ENCODE data around the gene DHRSX. TPM values are rescaled to one million over a fixed set of nuclear protein-coding genes. Genes with fewer than 3 reads are reported as not detected.
"Not testable (repeated sequence)": the region's sequence is repeated elsewhere in the genome, so short reads cannot be mapped to it uniquely, and the experiment has no call there.

Gene DHRSX
- total RNA-seq, 1 experiment from 2014 or later, result 17.8 TPM

- DNase-seq (ENCODE audit: low read depth, low spot score), result no peak
- in situ Hi-C loops (cut with HindIII; ENCODE audit: low pct_unique_long_range_greater_than_20kb, low sequenced_read_pairs), result no loop called here
These were observed 102.6 kb downstream of the DHRSX start for GRCh38 chrX:2398064-2398656.

DNA sequence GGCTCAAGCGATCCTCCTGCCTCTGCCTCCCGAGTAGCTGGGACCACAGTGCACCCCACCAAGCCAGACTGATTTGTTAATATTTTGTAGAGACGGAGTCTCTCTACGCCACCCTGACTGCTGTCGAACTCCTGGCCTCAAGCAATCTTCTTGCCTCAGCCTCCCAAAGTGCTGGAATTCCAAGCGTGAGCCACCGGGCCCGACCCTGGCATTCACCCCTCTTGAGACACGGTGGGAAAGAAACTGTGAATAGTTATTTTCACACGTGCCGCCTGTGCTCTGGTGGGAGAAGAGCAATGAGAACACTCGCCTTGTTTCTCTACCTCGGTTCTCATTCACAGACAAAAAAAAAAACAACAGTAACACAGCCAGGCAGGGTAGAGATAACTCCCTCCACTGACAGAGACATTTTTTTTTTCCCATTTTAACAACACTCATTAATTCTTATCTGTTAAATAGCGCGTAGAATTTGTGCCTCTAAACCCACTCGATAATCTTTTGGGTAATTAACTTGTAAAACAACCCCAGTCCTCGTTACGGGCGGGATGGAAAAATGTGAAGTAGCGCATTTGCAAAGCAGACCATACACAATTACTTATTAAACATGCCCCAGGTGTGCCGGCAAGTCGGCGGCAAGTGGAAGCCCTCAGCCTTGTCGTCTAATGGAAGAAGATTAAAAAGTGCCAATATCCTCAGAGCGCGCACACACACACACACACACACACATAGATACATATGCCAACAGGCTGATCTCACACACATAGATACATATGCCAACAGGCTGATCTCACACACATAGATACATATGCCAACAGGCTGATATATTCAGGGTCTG lies 103.3 kb downstream of the DHRSX start:
- in situ Hi-C loops (cut with HindIII; ENCODE audit: low pct_unique_long_range_greater_than_20kb, low sequenced_read_pairs), result no loop called here
- DNase-seq (ENCODE audit: low read depth, low spot score), result no peak

DNA sequence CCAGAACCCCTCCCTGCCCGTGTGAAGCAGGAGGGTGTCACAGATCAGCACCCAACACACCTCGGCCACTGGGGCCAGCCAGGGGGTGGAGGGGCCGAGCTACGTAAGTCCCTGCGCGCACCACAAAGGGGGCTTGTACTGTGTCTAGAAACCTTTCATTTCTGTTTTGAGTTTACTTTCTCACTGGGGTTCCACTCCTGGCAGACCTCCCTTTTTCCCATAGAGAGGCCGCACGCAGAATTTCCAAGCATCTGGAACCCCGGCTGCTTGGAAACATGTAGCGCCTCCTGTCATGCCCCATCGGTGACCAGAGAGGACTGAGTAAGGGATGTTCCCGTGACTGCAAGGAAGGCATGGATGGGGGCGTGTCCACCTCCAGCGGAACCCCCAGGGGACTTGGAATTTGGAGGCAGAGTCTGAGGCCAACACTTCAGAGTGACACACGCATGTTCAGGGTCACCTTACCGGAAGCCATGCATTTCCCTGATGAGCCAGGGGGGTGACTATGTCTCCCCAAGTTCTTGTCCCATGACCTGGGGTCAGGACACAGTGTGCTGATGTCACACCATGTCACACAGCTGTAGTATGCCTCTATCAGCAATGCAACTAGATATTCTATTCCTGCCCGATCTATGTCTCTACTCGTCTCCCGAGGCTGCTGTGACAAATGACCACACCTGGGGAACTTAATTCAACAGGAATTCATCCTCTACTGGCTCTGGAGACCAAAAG lies 105.3 kb downstream of the DHRSX start:
- no peak for DNase-seq (ENCODE audit: low read depth, low spot score)
- in situ Hi-C loops (cut with HindIII; ENCODE audit: low pct_unique_long_range_greater_than_20kb, low sequenced_read_pairs), result no loop called here

DNA sequence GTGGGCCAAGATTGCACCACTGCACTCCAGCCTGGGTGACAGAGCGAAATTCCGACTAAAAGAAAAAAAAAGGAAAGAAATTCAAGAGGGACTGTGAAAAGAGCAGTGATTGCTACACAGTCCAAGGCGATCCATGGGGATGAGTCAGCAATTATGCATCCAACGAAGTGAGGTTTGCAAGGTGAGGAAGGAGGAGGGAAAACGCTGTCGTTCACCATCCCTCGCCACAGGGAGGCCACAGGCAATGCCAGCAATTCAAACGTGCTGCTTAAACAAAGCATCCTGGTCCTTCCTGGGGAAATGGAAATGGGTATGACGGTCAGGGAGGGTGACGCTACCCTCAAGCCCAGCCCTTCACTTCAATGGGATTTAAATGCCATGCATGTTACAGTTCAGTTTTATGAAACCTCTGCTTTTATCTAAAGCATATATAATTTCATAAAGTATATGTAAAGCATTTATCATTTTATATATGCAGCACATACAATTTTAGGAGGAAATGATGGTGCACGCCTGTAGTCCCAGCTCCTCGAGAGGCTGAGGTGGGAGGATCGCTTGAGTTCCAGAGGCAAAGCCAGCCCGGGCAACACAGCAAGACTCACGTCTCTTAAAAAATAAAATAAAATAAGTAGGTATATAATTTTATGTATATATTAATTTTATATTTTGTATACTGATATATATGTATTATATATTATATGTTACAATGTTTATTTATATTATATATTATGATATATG lies 108.7 kb downstream of the DHRSX start:
- in situ Hi-C loops (cut with HindIII; ENCODE audit: low pct_unique_long_range_greater_than_20kb, low sequenced_read_pairs), result no loop called here

DNA sequence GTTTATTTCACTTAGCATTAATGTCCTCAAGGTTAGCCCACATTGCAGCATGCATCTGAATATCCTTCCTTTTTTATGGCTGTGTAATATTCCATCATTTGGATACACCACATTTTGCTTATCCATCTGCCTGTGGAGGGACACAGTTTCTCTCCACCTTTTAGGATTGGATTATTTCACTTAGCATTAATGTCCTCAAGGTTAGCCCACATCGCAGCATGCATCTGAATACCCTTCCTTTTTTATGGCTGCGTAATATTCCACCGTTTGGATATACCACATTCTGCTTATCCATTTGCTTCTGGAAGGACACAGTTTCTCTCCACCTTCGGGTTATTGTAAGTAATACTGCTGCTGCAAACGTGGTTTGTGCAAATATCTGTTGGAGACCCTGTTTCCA lies 110.0 kb downstream of the DHRSX start:
- no peak for DNase-seq (ENCODE audit: low read depth, low spot score)
- in situ Hi-C loops (cut with HindIII; ENCODE audit: low pct_unique_long_range_greater_than_20kb, low sequenced_read_pairs), result no loop called here

More for the DNA sequence above, 108.7 kb downstream of the DHRSX start:
- DNase-seq (ENCODE audit: low read depth, low spot score), result no peak

DNA sequence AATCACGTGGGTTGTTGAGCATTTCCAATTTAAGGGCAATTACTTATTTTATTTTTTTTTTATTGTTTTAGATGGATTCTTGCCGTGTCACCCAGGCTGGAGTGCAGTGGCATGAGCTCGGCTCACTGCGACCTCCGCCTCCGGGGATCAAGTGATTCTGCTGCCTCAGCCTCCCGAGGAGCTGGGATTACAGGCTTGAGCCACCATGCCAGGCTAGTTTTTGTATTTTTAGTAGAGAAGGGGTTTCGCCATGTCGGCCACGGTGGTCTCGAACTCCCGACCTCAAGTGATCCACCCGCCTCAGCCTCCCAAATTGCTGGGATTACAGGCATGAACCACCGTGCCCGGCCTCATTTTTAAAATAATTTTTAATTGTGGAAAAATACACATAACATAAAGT lies 111.0 kb downstream of the DHRSX start:
- DNase-seq (ENCODE audit: low read depth, low spot score); in situ Hi-C loops (cut with HindIII; ENCODE audit: low pct_unique_long_range_greater_than_20kb, low sequenced_read_pairs): not testable (repeated sequence)

GRCh38 chrX:2389324-2389723 lies 111.5 kb downstream of the DHRSX start:
- in situ Hi-C loops (cut with HindIII; ENCODE audit: low pct_unique_long_range_greater_than_20kb, low sequenced_read_pairs), result no loop called here
- no peak for DNase-seq (ENCODE audit: low read depth, low spot score)

GRCh38 chrX:2388669-2389068 lies 112.1 kb downstream of the DHRSX start:
- DNase-seq (ENCODE audit: low read depth, low spot score), result no peak
- in situ Hi-C loops (cut with HindIII; ENCODE audit: low pct_unique_long_range_greater_than_20kb, low sequenced_read_pairs), result no loop called here

GRCh38 chrX:2387614-2388239 lies 113.0 kb downstream of the DHRSX start:
- in situ Hi-C loops (cut with HindIII; ENCODE audit: low pct_unique_long_range_greater_than_20kb, low sequenced_read_pairs), result no loop called here
- no peak for DNase-seq (ENCODE audit: low read depth, low spot score)

DNA sequence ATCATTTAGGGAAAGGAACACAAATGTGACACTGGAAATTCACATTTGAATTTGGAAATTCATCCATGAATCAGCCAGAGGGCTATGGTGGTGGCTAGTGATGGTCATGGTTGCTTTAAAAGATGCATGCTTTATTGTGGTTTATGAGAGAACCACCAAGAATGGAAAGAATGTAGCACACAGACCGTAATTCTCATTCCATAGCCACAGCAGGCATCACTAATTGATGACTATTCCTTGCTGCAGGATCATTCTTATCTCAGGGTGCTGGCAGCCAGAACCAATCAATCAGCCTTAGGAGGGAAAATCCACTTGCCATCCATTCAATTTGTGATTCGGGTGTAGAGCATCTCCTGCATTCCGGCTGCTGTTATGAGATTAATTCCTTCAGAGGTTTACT lies 115.6 kb downstream of the DHRSX start:
- peak; percentile 1 for DNase-seq (ENCODE audit: low read depth, low spot score)
- in situ Hi-C loops (cut with HindIII; ENCODE audit: low pct_unique_long_range_greater_than_20kb, low sequenced_read_pairs), result no loop called here

- DNase-seq (ENCODE audit: low read depth, low spot score), result no peak
- in situ Hi-C loops (cut with HindIII; ENCODE audit: low pct_unique_long_range_greater_than_20kb, low sequenced_read_pairs), result no loop called here
These were observed 116.3 kb downstream of the DHRSX start for GRCh38 chrX:2384486-2384885.

- DNase-seq (ENCODE audit: low read depth, low spot score), result no peak
- in situ Hi-C loops (cut with HindIII; ENCODE audit: low pct_unique_long_range_greater_than_20kb, low sequenced_read_pairs), result no loop called here
These were observed 117.0 kb downstream of the DHRSX start for GRCh38 chrX:2383735-2384134.

DNA sequence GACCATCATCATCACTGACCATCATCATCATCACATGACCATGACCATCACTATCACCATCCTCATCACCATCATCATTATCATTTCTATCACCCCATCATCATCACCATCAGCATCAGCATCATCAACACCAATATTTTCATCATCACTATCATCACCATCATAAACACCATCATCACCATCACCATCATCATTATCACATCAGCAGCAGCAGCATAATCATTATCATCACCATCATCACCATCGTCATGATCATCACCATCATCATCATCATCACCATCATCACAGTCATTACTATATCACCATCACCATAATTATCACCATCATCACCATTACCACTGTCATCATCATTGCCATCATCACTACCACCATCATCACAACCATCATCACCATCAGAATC lies 117.6 kb downstream of the DHRSX start:
- in situ Hi-C loops (cut with HindIII; ENCODE audit: low pct_unique_long_range_greater_than_20kb, low sequenced_read_pairs), result no loop called here

DNA sequence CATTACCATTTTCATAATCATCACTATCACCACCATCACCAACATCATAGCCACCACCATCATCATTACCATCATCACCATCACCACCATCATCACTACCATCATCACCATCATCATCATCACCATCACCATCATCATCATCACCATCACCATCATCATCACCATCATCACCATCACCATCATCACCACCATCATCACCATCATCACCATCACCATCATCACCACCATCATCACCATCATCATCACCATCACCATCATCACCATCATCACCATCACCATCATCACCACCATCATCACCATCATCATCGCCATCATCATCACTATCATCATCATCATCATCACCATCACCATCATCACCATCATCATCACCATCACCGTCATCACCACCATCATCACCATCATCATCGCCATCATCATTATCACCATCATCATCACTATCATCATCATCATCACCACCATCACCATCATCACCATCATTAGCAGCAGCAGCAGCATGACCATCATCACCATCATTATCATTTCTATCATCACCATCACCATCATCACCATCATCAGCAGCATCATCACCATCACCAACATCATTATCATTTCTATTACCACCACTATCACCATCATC lies 118.2 kb downstream of the DHRSX start:
- in situ Hi-C loops (cut with HindIII; ENCODE audit: low pct_unique_long_range_greater_than_20kb, low sequenced_read_pairs); DNase-seq (ENCODE audit: low read depth, low spot score): not testable (repeated sequence)

More for the DNA sequence above, 117.6 kb downstream of the DHRSX start:
- no peak for DNase-seq (ENCODE audit: low read depth, low spot score)

- in situ Hi-C loops (cut with HindIII; ENCODE audit: low pct_unique_long_range_greater_than_20kb, low sequenced_read_pairs), result no loop called here
These were observed 124.6 kb downstream of the DHRSX start for GRCh38 chrX:2376166-2376565.

GRCh38 chrX:2374086-2374485 lies 126.7 kb downstream of the DHRSX start:
- no peak for DNase-seq (ENCODE audit: low read depth, low spot score)
- in situ Hi-C loops (cut with HindIII; ENCODE audit: low pct_unique_long_range_greater_than_20kb, low sequenced_read_pairs), result no loop called here

More at GRCh38 chrX:2376166-2376565, 124.6 kb downstream of the DHRSX start:
- no peak for DNase-seq (ENCODE audit: low read depth, low spot score)

GRCh38 chrX:2373615-2374014 lies 127.2 kb downstream of the DHRSX start:
- in situ Hi-C loops (cut with HindIII; ENCODE audit: low pct_unique_long_range_greater_than_20kb, low sequenced_read_pairs), result no loop called here
- DNase-seq (ENCODE audit: low read depth, low spot score), result no peak

Data from SK-MEL-5 (cell line).